HL-60 (cell line): ENCODE measurements around the gene GFY.

Experiments
- CTCF ChIP-seq: IDR thresholded peaks from one replicate; pipeline ENCODE4 v1.5.1; 2011; ENCODE audit warnings: low read length, control low read depth, inconsistent platforms; ENCODE audit not compliant: insufficient read depth
- POLR2AphosphoS5 ChIP-seq: IDR thresholded peaks from 2 replicates; pipeline ENCODE4 v1.6.1; 2012; ENCODE audit warnings: low read depth
- REST ChIP-seq: IDR thresholded peaks from 2 replicates; pipeline ENCODE4 v1.6.1; 2012; ENCODE audit warnings: low read depth; ENCODE audit not compliant: insufficient replicate concordance

- no peak for TF ChIP-seq CTCF
- no peak for TF ChIP-seq POLR2AphosphoS5
- no peak for TF ChIP-seq REST
Measured at GRCh38 chr19:49423071-49423984, 1.9 kb upstream of the GFY start, which contains the start of gene PTH2.
